Measurements from ENCODE around the gene MICAL2. TPM values are rescaled to one million over a fixed set of nuclear protein-coding genes. Genes with fewer than 3 reads are reported as not detected.

The MICAL2 gene
- total RNA-seq, 1 experiment from 2014 or later, result 42.4 TPM

GRCh38 chr11:12287009-12287373, 176.6 kb downstream of the MICAL2 start:
- Histone ChIP-seq H3K27me3 (no peaks in the 10 kb centered on the region), H3K4me3 (peak overlapping the region; percentile 17), H3K9me3 (no peaks in the 10 kb centered on the region), H3K36me3 (no peaks in the 10 kb centered on the region)
- DNase-seq, result peak; percentile 91

GRCh38 chr11:12287374-12288211, 177.2 kb downstream of the MICAL2 start:
- peak; percentile 94 for DNase-seq
- H3K36me3 ChIP-seq, result no peaks in the 10 kb centered on the region
- no peaks in the 10 kb centered on the region for H3K9me3 ChIP-seq
- H3K27me3 ChIP-seq, result no peaks in the 10 kb centered on the region
- H3K4me3 ChIP-seq, result peak overlapping the region; percentile 17

GRCh38 chr11:12288212-12288930, 178.0 kb downstream of the MICAL2 start:
- Histone ChIP-seq H3K4me3 (no peak overlapping the region), H3K36me3 (no peaks in the 10 kb centered on the region), H3K27me3 (no peaks in the 10 kb centered on the region), H3K9me3 (no peaks in the 10 kb centered on the region)
- DNase-seq, result peak; percentile 83

GRCh38 chr11:12288931-12289666, 178.7 kb downstream of the MICAL2 start:
- H3K4me3 ChIP-seq, result no peak overlapping the region
- H3K9me3 ChIP-seq, result no peaks in the 10 kb centered on the region
- no peak for DNase-seq
- H3K36me3 ChIP-seq, result no peaks in the 10 kb centered on the region
- H3K27me3 ChIP-seq, result no peaks in the 10 kb centered on the region

- Histone ChIP-seq H3K9me3 (no peaks in the 10 kb centered on the region), H3K4me3 (no peak overlapping the region), H3K36me3 (no peaks in the 10 kb centered on the region), H3K27me3 (no peaks in the 10 kb centered on the region)
- no peak for DNase-seq
These were observed 179.5 kb downstream of the MICAL2 start for GRCh38 chr11:12289667-12290476.

- H3K36me3 ChIP-seq, result no peaks in the 10 kb centered on the region
- H3K27me3 ChIP-seq, result no peaks in the 10 kb centered on the region
- no peak for DNase-seq
- H3K9me3 ChIP-seq, result no peaks in the 10 kb centered on the region
- no peak overlapping the region for H3K4me3 ChIP-seq
These were observed 180.1 kb downstream of the MICAL2 start for GRCh38 chr11:12290477-12290922.

GRCh38 chr11:12291313-12291712, 180.9 kb downstream of the MICAL2 start:
- Histone ChIP-seq H3K9me3 (no peaks in the 10 kb centered on the region), H3K27me3 (no peaks in the 10 kb centered on the region), H3K4me3 (no peak overlapping the region), H3K36me3 (no peaks in the 10 kb centered on the region)
- DNase-seq, result no peak

GRCh38 chr11:12291766-12292165, 181.4 kb downstream of the MICAL2 start:
- no peaks in the 10 kb centered on the region for H3K36me3 ChIP-seq
- no peaks in the 10 kb centered on the region for H3K27me3 ChIP-seq
- DNase-seq, result no peak

GRCh38 chr11:12292766-12293165, 182.4 kb downstream of the MICAL2 start:
- Histone ChIP-seq H3K4me3 (no peak overlapping the region), H3K36me3 (no peaks in the 10 kb centered on the region), H3K9me3 (no peaks in the 10 kb centered on the region), H3K27me3 (no peaks in the 10 kb centered on the region)
- DNase-seq, result no peak

More at GRCh38 chr11:12291766-12292165, 181.4 kb downstream of the MICAL2 start:
- Histone ChIP-seq H3K4me3 (no peak overlapping the region), H3K9me3 (no peaks in the 10 kb centered on the region)

- DNase-seq, result no peak
- Histone ChIP-seq H3K27me3 (no peaks in the 10 kb centered on the region), H3K4me3 (no peak overlapping the region), H3K9me3 (no peaks in the 10 kb centered on the region), H3K36me3 (no peaks in the 10 kb centered on the region)
These were observed 183.1 kb downstream of the MICAL2 start for GRCh38 chr11:12293486-12293885.

- no peak overlapping the region for H3K4me3 ChIP-seq
- H3K9me3 ChIP-seq, result no peaks in the 10 kb centered on the region; the same call in 1 of the 2 replicates
- no peak for DNase-seq
- H3K36me3 ChIP-seq, result no peaks in the 10 kb centered on the region
- H3K27me3 ChIP-seq, result no peaks in the 10 kb centered on the region
These were observed 184.2 kb downstream of the MICAL2 start for GRCh38 chr11:12294613-12295012.

GRCh38 chr11:12295943-12296342, 185.6 kb downstream of the MICAL2 start:
- Histone ChIP-seq H3K4me3 (no peak overlapping the region), H3K9me3 (no peaks in the 10 kb centered on the region; the same call in 1 of the 2 replicates), H3K36me3 (no peaks in the 10 kb centered on the region), H3K27me3 (no peaks in the 10 kb centered on the region)
- no peak for DNase-seq

GRCh38 chr11:12298610-12299009, 188.2 kb downstream of the MICAL2 start:
- Histone ChIP-seq H3K27me3 (no peaks in the 10 kb centered on the region), H3K36me3 (no peaks in the 10 kb centered on the region)

GRCh38 chr11:12301379-12301778, 191.0 kb downstream of the MICAL2 start:
- H3K27me3 ChIP-seq, result no peaks in the 10 kb centered on the region
- DNase-seq, result no peak
- no peak overlapping the region for H3K4me3 ChIP-seq
- no peaks in the 10 kb centered on the region; the same call in 1 of the 2 replicates for H3K9me3 ChIP-seq
- H3K36me3 ChIP-seq, result no peaks in the 10 kb centered on the region

More at GRCh38 chr11:12298610-12299009, 188.2 kb downstream of the MICAL2 start:
- Histone ChIP-seq H3K9me3 (no peaks in the 10 kb centered on the region; the same call in 1 of the 2 replicates), H3K4me3 (no peak overlapping the region)
- no peak for DNase-seq

- no peaks in the 10 kb centered on the region for H3K36me3 ChIP-seq
- no peaks in the 10 kb centered on the region for H3K27me3 ChIP-seq
- DNase-seq, result no peak
- H3K4me3 ChIP-seq, result no peak overlapping the region
- H3K9me3 ChIP-seq, result no peaks in the 10 kb centered on the region; the same call in 1 of the 2 replicates
These were observed 193.2 kb downstream of the MICAL2 start for GRCh38 chr11:12303421-12304149.

- DNase-seq, result no peak
- no peaks in the 10 kb centered on the region for H3K36me3 ChIP-seq
- H3K4me3 ChIP-seq, result no peak overlapping the region
- no peaks in the 10 kb centered on the region for H3K9me3 ChIP-seq
- no peaks in the 10 kb centered on the region for H3K27me3 ChIP-seq
These were observed 196.4 kb downstream of the MICAL2 start for GRCh38 chr11:12306830-12307229.
